Caco-2 (cell line): ENCODE measurements around the gene BLOC1S1. TPM values are rescaled to one million over a fixed set of nuclear protein-coding genes. Genes with fewer than 3 reads are reported as not detected.

Experiments
- BruUV-seq: library from RNA; stranded (reverse); fragments of 400-500 nt; replicated peaks from 2 replicates; lab custom pipeline; 2021; lab: Mats Ljungman, UMichigan
- CTCF ChIA-PET: fragments of 300-600 bp; sonication (Branson Sonifier 250); formaldehyde crosslinking; loops from one replicate; lab custom pipeline; 2022; ENCODE audit warnings: antibody characterized with exemption; lab: Charles Lee
- POLR2A ChIA-PET: fragments of 300-600 bp; sonication (Branson Sonifier 250); formaldehyde crosslinking; loops from one replicate; lab custom pipeline; 2022; ENCODE audit warnings: antibody characterized with exemption; lab: Charles Lee
- DNase-seq, 2 experiments: peaks; one replicate each; pipeline versions ENCODE4 v3.0.0 to v3.0.0-alpha.2; 2020 to 2022
- H3K27me3 ChIP-seq: replicated peaks from 2 replicates; pipeline ENCODE4 v1.6.0; 2011; ENCODE audit warnings: low read length; ENCODE audit not compliant: control insufficient read depth, insufficient read depth
- H3K36me3 ChIP-seq: 2 replicates; pipeline ENCODE4 v1.5.1; 2011; ENCODE audit warnings: low read length; ENCODE audit not compliant: control insufficient read depth, insufficient read depth
- H3K4me1 ChIP-seq: fragments of 250-450 bp; sonication (Bioruptor Pico); 2 replicates; pipeline ENCODE4 v1.5.1; 2020; ENCODE audit warnings: mild to moderate bottlenecking
- H3K4me3 ChIP-seq: 2 replicates; pipeline ENCODE4 v1.5.1; 2011; ENCODE audit warnings: low read depth, mild to moderate bottlenecking, control low read depth, low read length
- H3K9me3 ChIP-seq: fragments of 250-450 bp; sonication (Bioruptor Pico); 2 replicates; pipeline ENCODE4 v1.5.1; 2020; ENCODE audit warnings: mild to moderate bottlenecking, moderate library complexity
- H3K27ac Mint-ChIP-seq: one replicate; pipeline ENCODE4 v1.8.0; 2022; ENCODE audit warnings: mixed read lengths; ENCODE audit not compliant: unreplicated experiment
- H3K27me3 Mint-ChIP-seq: one replicate; pipeline ENCODE4 v1.8.0; 2022; ENCODE audit warnings: mixed read lengths; ENCODE audit not compliant: insufficient read depth, unreplicated experiment
- H3K36me3 Mint-ChIP-seq: one replicate; pipeline ENCODE4 v1.8.0; 2022; ENCODE audit warnings: mild to moderate bottlenecking, mixed read lengths; ENCODE audit not compliant: insufficient read depth, unreplicated experiment
- H3K4me1 Mint-ChIP-seq: one replicate; pipeline ENCODE4 v1.8.0; 2022; ENCODE audit warnings: low read depth, mixed read lengths; ENCODE audit not compliant: unreplicated experiment
- H3K4me3 Mint-ChIP-seq: one replicate; pipeline ENCODE4 v1.8.0; 2022; ENCODE audit warnings: mild to moderate bottlenecking, moderate library complexity, mixed read lengths; ENCODE audit not compliant: unreplicated experiment
- H3K9me3 Mint-ChIP-seq: one replicate; pipeline ENCODE4 v1.8.0; 2022; ENCODE audit warnings: mixed read lengths; ENCODE audit not compliant: unreplicated experiment
- intact Hi-C: fragments of 100-400 bp; cut with micrococcal nuclease; formaldehyde crosslinking; loops from one replicate; pipeline ENCODE4 v1.10.0; 2022; ENCODE audit not compliant: unreplicated experiment
- total RNA-seq: library from RNA; stranded (reverse); gene quantifications from 2 replicates; pipeline ENCODE4 v1.2.3, GENCODE V29; 2022
- TF ChIP-seq, protein P1 (sequence below), 2 experiments: fragments of 200-600 bp in 1 of 2; IDR thresholded peaks; 1 replicate in 1 of 2; 2 replicates in 1 of 2; pipeline versions ENCODE4 v1.5.1 to v1.8.0; 2011 to 2022; ENCODE audit warnings: antibody characterized with exemption in 1 of 2, control low read depth in 1 of 2, inconsistent platforms in 1 of 2, low read depth in 1 of 2, low read length in 1 of 2, mild to moderate bottlenecking in 1 of 2, moderate library complexity in 1 of 2; ENCODE audit not compliant: insufficient read depth in 1 of 2, severe bottlenecking in 1 of 2, unreplicated experiment in 1 of 2

Gene BLOC1S1
- total RNA-seq, 1 experiment from 2014 or later = 73.7 TPM

DNA sequence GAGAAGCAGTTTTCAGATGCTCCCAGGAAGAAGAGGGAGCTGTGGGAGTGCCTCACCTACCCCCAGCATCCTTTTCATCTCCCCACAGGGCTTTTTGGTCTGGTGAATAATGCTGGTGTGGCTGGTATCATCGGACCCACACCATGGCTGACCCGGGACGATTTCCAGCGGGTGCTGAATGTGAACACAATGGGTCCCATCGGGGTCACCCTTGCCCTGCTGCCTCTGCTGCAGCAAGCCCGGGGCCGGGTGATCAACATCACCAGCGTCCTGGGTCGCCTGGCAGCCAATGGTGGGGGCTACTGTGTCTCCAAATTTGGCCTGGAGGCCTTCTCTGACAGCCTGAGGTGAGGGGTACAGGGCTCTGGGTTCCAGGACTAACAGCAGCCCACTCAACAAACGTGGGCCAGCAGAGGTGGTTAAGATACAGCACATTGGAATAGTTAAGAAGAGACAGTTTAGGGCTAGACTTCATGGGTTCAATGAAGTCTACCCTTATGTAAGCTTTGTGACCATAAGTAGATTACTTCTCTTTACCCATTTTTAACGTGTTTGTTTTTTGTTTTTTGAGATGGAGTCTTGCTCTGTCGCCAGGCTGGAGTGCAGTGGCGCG lies 5.9 kb downstream of the BLOC1S1 start:
- H3K27me3 Mint-ChIP-seq = no peaks in the 10 kb centered on the region
- CTCF ChIA-PET = interaction anchor here (1.3 to 3.9 kb wide), 6 partner anchors 8 to 45 kb away, joined by 3 to 102 read pairs (median 19); partner anchors contain the start of gene CD63
- BruUV-seq = no TSS peak
- intact Hi-C loops = loop anchor here (1.0 to 2.0 kb wide), 4 partner anchors 17 to 102 kb away; a partner anchor contains a TSS
- peaks cover 43% of the 10 kb centered on the region for H3K4me1 ChIP-seq
- H3K4me3 ChIP-seq = no peak overlapping the region
- no peaks in the 10 kb centered on the region for H3K27me3 ChIP-seq
- H3K36me3 ChIP-seq = peaks cover 3% of the 10 kb centered on the region
- no peaks in the 10 kb centered on the region for H3K9me3 Mint-ChIP-seq
- H3K4me3 Mint-ChIP-seq = no peak overlapping the region
- no peak for DNase-seq
- H3K36me3 Mint-ChIP-seq = peaks cover 46% of the 10 kb centered on the region
- peak overlapping the region; percentile 63 for H3K27ac Mint-ChIP-seq
- POLR2A ChIA-PET = interaction anchor here (1.7 kb wide), 1 partner anchor 8 kb away, joined by 14 read pairs; the partner anchor contains the start of gene CD63
- TF ChIP-seq, protein P1, sequence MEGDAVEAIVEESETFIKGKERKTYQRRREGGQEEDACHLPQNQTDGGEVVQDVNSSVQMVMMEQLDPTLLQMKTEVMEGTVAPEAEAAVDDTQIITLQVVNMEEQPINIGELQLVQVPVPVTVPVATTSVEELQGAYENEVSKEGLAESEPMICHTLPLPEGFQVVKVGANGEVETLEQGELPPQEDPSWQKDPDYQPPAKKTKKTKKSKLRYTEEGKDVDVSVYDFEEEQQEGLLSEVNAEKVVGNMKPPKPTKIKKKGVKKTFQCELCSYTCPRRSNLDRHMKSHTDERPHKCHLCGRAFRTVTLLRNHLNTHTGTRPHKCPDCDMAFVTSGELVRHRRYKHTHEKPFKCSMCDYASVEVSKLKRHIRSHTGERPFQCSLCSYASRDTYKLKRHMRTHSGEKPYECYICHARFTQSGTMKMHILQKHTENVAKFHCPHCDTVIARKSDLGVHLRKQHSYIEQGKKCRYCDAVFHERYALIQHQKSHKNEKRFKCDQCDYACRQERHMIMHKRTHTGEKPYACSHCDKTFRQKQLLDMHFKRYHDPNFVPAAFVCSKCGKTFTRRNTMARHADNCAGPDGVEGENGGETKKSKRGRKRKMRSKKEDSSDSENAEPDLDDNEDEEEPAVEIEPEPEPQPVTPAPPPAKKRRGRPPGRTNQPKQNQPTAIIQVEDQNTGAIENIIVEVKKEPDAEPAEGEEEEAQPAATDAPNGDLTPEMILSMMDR (IDR thresholded peaks at IDR 0.05; ENCODE audit: insufficient read depth in 1 of 2, low read depth in 1 of 2, low read length in 1 of 2, severe bottlenecking in 1 of 2, unreplicated experiment in 1 of 2) = no peak
- peaks cover 8% of the 10 kb centered on the region for H3K4me1 Mint-ChIP-seq
- no peaks in the 10 kb centered on the region for H3K9me3 ChIP-seq

DNA sequence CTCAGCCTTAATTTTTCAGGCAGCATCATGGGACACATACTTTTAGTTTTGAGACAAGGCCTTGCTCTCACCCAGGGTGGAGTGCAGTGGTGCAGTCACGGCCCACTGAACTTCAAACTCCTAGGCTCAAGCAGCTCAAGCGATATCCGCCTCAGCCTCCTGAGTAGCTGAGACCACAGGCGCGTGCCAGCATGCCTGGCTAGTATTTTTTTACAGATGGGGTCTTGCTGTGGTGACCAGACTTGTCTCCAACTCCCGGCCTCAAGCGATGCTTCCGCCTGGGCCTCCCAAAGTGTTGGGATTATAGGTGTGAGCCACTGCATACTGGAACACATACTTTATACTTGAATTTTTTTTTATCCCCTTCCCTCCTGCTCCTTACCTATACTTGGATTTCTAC lies 7.1 kb downstream of the BLOC1S1 start:
- Mint-ChIP-seq H3K27ac (no peak overlapping the region), H3K9me3 (no peaks in the 10 kb centered on the region), H3K27me3 (no peaks in the 10 kb centered on the region), H3K4me1 (peaks cover 8% of the 10 kb centered on the region), H3K36me3 (peaks cover 55% of the 10 kb centered on the region), H3K4me3 (no peak overlapping the region)
- Histone ChIP-seq H3K4me3 (no peak overlapping the region), H3K9me3 (no peaks in the 10 kb centered on the region), H3K4me1 (peaks cover 44% of the 10 kb centered on the region), H3K27me3 (no peaks in the 10 kb centered on the region), H3K36me3 (peaks cover 4% of the 10 kb centered on the region)
- TF ChIP-seq, protein P1 (IDR thresholded peaks at IDR 0.05; ENCODE audit: insufficient read depth in 1 of 2, low read depth in 1 of 2, low read length in 1 of 2, severe bottlenecking in 1 of 2, unreplicated experiment in 1 of 2) = no peak
- BruUV-seq = TSS peak; percentile 4
- intact Hi-C loops = no loop called here
- DNase-seq = no peak
- CTCF ChIA-PET = interaction anchor here (1.3 kb wide), 1 partner anchor 30 kb away, joined by 3 read pairs; no protein-coding TSS in a partner anchor
- POLR2A ChIA-PET = no interaction called here

DNA sequence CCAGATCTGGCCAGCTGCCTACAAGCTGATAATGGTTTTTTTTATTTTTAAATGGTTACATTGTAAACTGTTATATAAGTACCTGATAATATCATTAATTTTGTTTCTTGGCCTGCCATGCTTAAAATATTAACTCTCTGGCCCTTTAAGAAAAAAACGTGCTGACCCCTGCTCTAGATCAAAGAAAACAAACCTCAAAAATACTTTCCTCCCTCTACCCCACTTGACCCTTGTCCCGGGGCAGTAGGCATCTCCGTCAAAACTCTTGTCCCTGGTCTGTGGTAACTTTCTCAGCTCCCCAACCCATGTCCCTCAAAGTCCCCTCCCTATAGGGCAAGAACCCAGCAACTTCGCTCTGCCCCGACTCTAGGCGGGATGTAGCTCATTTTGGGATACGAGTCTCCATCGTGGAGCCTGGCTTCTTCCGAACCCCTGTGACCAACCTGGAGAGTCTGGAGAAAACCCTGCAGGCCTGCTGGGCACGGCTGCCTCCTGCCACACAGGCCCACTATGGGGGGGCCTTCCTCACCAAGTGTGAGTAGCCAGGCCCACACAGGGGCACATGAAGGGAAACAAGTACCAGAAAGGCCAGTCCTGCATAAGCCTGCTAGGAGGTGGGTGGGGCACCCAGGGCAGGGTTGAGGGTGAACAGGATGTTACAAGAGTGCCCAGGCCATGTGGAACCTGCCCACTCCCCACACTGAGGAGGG lies 7.8 kb downstream of the BLOC1S1 start:
- ChIA-PET CTCF (interaction anchor here (1.8 to 1.9 kb wide), 2 partner anchors 42 to 94 kb away, joined by 6 to 17 read pairs; partner anchors contain the start of gene SARNP), POLR2A (no interaction called here)
- peaks cover 4% of the 10 kb centered on the region for H3K36me3 ChIP-seq
- Mint-ChIP-seq H3K9me3 (no peaks in the 10 kb centered on the region), H3K4me3 (no peak overlapping the region), H3K27me3 (no peaks in the 10 kb centered on the region), H3K4me1 (peaks cover 8% of the 10 kb centered on the region), H3K27ac (no peak overlapping the region), H3K36me3 (peaks cover 55% of the 10 kb centered on the region)
- H3K9me3 ChIP-seq = no peaks in the 10 kb centered on the region
- H3K4me3 ChIP-seq = no peak overlapping the region
- TF ChIP-seq, protein P1 (IDR thresholded peaks at IDR 0.05; ENCODE audit: insufficient read depth in 1 of 2, low read depth in 1 of 2, low read length in 1 of 2, severe bottlenecking in 1 of 2, unreplicated experiment in 1 of 2) = no peak
- BruUV-seq = no TSS peak
- DNase-seq = no peak
- no peaks in the 10 kb centered on the region for H3K27me3 ChIP-seq
- intact Hi-C loops = loop anchor here (1.0 kb wide), 1 partner anchor 14 kb away; no protein-coding TSS in a partner anchor
- H3K4me1 ChIP-seq = peaks cover 44% of the 10 kb centered on the region
